CD4-positive, alpha-beta T cell (primary cell): ENCODE data around the gene STAT3. TPM values are rescaled to one million over a fixed set of nuclear protein-coding genes. Genes with fewer than 3 reads are reported as not detected.

ENCODE experiments used
- total RNA-seq, 174 experiments: library from RNA in 2 of 174; stranded (reverse) in 2 of 174; gene quantifications; one replicate each; pipeline ENCODE4 v1.2.3 and lab custom pipeline; 2021 to 2026

STAT3 gene
- total RNA-seq, 2 experiments from 2014 or later: 315 to 319 TPM

Other genes with a start within 250 kb of the STAT3 start
- gene RAB5C, start 233.5 kb downstream of the STAT3 start, total RNA-seq: 10 to 100 TPM; 66.4 to 71.2 TPM
- under 1 TPM; 0.17 to 0.25 TPM for gene KCNH4, start 207.3 kb downstream of the STAT3 start, total RNA-seq
- gene HCRT, start 203.0 kb downstream of the STAT3 start, total RNA-seq: not detected
- gene GHDC, start 193.9 kb downstream of the STAT3 start, total RNA-seq: 1 to 10 TPM; 6.8 to 8.3 TPM
- gene STAT5B, start 112.1 kb downstream of the STAT3 start, total RNA-seq: 100 to 1,000 TPM in 1 of 2 experiments, 10 to 100 TPM in 1; 99.4 to 104 TPM
- gene STAT5A, start 99.9 kb downstream of the STAT3 start, total RNA-seq: 100 to 1,000 TPM; 141 to 150 TPM
- gene CAVIN1, start 34.8 kb upstream of the STAT3 start, total RNA-seq: under 1 TPM; 0.14 to 0.16 TPM
- gene ATP6V0A1, start 70.4 kb upstream of the STAT3 start, total RNA-seq: 10 to 100 TPM; 10.4 to 14.4 TPM
- gene NAGLU, start 147.8 kb upstream of the STAT3 start, total RNA-seq: 1 to 10 TPM; 7.8 TPM
- under 1 TPM; 0.80 to 0.81 TPM for gene HSD17B1, start 164.5 kb upstream of the STAT3 start, total RNA-seq
- gene COASY, start 173.7 kb upstream of the STAT3 start, total RNA-seq: 10 to 100 TPM; 37.8 to 40.7 TPM
- 10 to 100 TPM; 29.2 to 32.1 TPM for gene MLX, start 178.7 kb upstream of the STAT3 start, total RNA-seq
- 1 to 10 TPM; 2.6 to 3.4 TPM for gene PSMC3IP, start 189.3 kb upstream of the STAT3 start, total RNA-seq
- 10 to 100 TPM; 46.7 to 48.7 TPM for gene RETREG3, start 220.9 kb upstream of the STAT3 start, total RNA-seq
- gene TUBG1, start 221.2 kb upstream of the STAT3 start, total RNA-seq: 1 to 10 TPM; 7.3 to 8.5 TPM